HG03565 (cell line): ENCODE data around the gene PACRG.

ENCODE experiments used
- ATAC-seq: cut with Tn5 transposase; IDR thresholded peaks from one replicate; pipeline ENCODE4 v1.9.1; 2021; ENCODE audit warnings: mild to moderate bottlenecking, moderate library complexity; ENCODE audit not compliant: unreplicated experiment

Gene PACRG

GRCh38 chr6:163323274-163323673 lies 595.5 kb downstream of the PACRG start:
- no peak for ATAC-seq

- ATAC-seq = no peak
Observed at GRCh38 chr6:163323705-163324104, 595.9 kb downstream of the PACRG start.

GRCh38 chr6:163324326-163324687 lies 596.5 kb downstream of the PACRG start:
- no peak for ATAC-seq

- ATAC-seq = no peak
Observed at GRCh38 chr6:163324688-163325389, 597.1 kb downstream of the PACRG start.

GRCh38 chr6:163325390-163325784 lies 597.6 kb downstream of the PACRG start:
- ATAC-seq = no peak

- no peak for ATAC-seq
Observed at GRCh38 chr6:163327165-163327880, 599.5 kb downstream of the PACRG start.

- ATAC-seq = no peak
Observed at GRCh38 chr6:163327921-163328320, 600.1 kb downstream of the PACRG start.

- ATAC-seq = no peak
Observed at GRCh38 chr6:163328411-163328810, 600.6 kb downstream of the PACRG start.

GRCh38 chr6:163329991-163330390 lies 602.2 kb downstream of the PACRG start:
- ATAC-seq = no peak

GRCh38 chr6:163331245-163331644 lies 603.5 kb downstream of the PACRG start:
- ATAC-seq = no peak

- no peak for ATAC-seq
Observed at GRCh38 chr6:163332575-163332974, 604.8 kb downstream of the PACRG start.

GRCh38 chr6:163333038-163333437 lies 605.3 kb downstream of the PACRG start:
- ATAC-seq = no peak

GRCh38 chr6:163333701-163334663 lies 606.2 kb downstream of the PACRG start:
- ATAC-seq = no peak

- ATAC-seq = no peak
Observed at GRCh38 chr6:163335056-163335455, 607.3 kb downstream of the PACRG start.

GRCh38 chr6:163335671-163336545 lies 608.1 kb downstream of the PACRG start:
- ATAC-seq = no peak

GRCh38 chr6:163336961-163337360 lies 609.2 kb downstream of the PACRG start:
- no peak for ATAC-seq

- no peak for ATAC-seq
Observed at GRCh38 chr6:163337958-163338357, 610.2 kb downstream of the PACRG start.

- no peak for ATAC-seq
Observed at GRCh38 chr6:163338671-163339405, 611.1 kb downstream of the PACRG start.

GRCh38 chr6:163339466-163339865 lies 611.7 kb downstream of the PACRG start:
- ATAC-seq = no peak
